GM23248 (cell line): ENCODE measurements around the gene C2CD2L. TPM values are rescaled to one million over a fixed set of nuclear protein-coding genes. Genes with fewer than 3 reads are reported as not detected.
"Not testable (repeated sequence)": the region's sequence is repeated elsewhere in the genome, so short reads cannot be mapped to it uniquely, and the experiment has no call there.

Experiments used
- DNase-seq: peaks from one replicate; pipeline ENCODE4 v3.0.0-alpha.2; 2015
- H2AFZ ChIP-seq: fragments of 200-600 bp; sonication (generic); 2 replicates; pipeline ENCODE4 v1.6.1; 2016; ENCODE audit warnings: antibody characterized with exemption
- H3F3A ChIP-seq: fragments of 200-600 bp; sonication (generic); 2 replicates; pipeline ENCODE4 v1.6.1; 2016; ENCODE audit warnings: mild to moderate bottlenecking, antibody characterized with exemption, mixed run types; ENCODE audit not compliant: insufficient read depth
- H3K27ac ChIP-seq: fragments of 200-600 bp; sonication (generic); 2 replicates; pipeline ENCODE4 v1.5.1; 2016; ENCODE audit warnings: mild to moderate bottlenecking
- H3K27me3 ChIP-seq: fragments of 200-600 bp; sonication (generic); replicated peaks from 2 replicates; pipeline ENCODE4 v1.6.1; 2016; ENCODE audit warnings: mild to moderate bottlenecking; ENCODE audit not compliant: insufficient read depth
- H3K36me3 ChIP-seq: fragments of 200-600 bp; sonication (generic); 2 replicates; pipeline ENCODE4 v1.6.1; 2016; ENCODE audit warnings: low read depth, mild to moderate bottlenecking
- H3K4me1 ChIP-seq: fragments of 200-600 bp; sonication (generic); 2 replicates; pipeline ENCODE4 v1.6.1; 2016; ENCODE audit warnings: mild to moderate bottlenecking; ENCODE audit not compliant: insufficient read depth
- H3K4me2 ChIP-seq: fragments of 200-600 bp; sonication (generic); one replicate; pipeline ENCODE4 v1.6.1; 2016; ENCODE audit warnings: mild to moderate bottlenecking; ENCODE audit not compliant: unreplicated experiment
- H3K4me3 ChIP-seq: fragments of 200-600 bp; sonication (generic); 2 replicates; pipeline ENCODE4 v1.5.1; 2016; ENCODE audit warnings: mild to moderate bottlenecking
- H3K79me2 ChIP-seq: fragments of 200-600 bp; sonication (generic); 2 replicates; pipeline ENCODE4 v1.6.1; 2016; ENCODE audit warnings: mild to moderate bottlenecking; ENCODE audit not compliant: insufficient read depth
- H3K9ac ChIP-seq: fragments of 200-600 bp; sonication (generic); 2 replicates; pipeline ENCODE4 v1.6.1; 2016; ENCODE audit warnings: mild to moderate bottlenecking
- H3K9me2 ChIP-seq: fragments of 200-600 bp; sonication (generic); 2 replicates; pipeline ENCODE4 v1.6.1; 2016; ENCODE audit warnings: mixed run types, mild to moderate bottlenecking, moderate library complexity; ENCODE audit not compliant: insufficient read depth
- H3K9me3 ChIP-seq: fragments of 200-600 bp; sonication (generic); one replicate; pipeline ENCODE4 v1.6.1; 2017; ENCODE audit warnings: low read depth
- H4K20me1 ChIP-seq: fragments of 200-600 bp; sonication (generic); 2 replicates; pipeline ENCODE4 v1.6.0; 2016; ENCODE audit not compliant: insufficient read depth
- EZH2 ChIP-seq: fragments of 200-600 bp; sonication (generic); IDR thresholded peaks from 2 replicates; pipeline ENCODE4 v1.6.1; 2018; ENCODE audit warnings: antibody characterized with exemption, mild to moderate bottlenecking; ENCODE audit not compliant: insufficient read depth, poor library complexity, severe bottlenecking
- EZH2phosphoT487 ChIP-seq: fragments of 200-600 bp; sonication (generic); IDR thresholded peaks from 2 replicates; pipeline ENCODE4 v1.6.1; 2018; ENCODE audit warnings: antibody characterized with exemption, moderate library complexity, mild to moderate bottlenecking, low read depth; ENCODE audit not compliant: insufficient read depth
- WGBS, 2 experiments: methylation state at CpG; one replicate each; pipeline ENCODE4 v1.1.6; 2015 to 2017; ENCODE audit warnings: low lambda C conversion rate in 2 of 2, low coverage in 1 of 2; ENCODE audit errors: missing lambda C conversion rate in 2 of 2; 5-methylcytosine and 5-hydroxymethylcytosine counted together
- in situ Hi-C: fragments of 300-500 bp; cut with MboI; formaldehyde crosslinking; loops from 2 replicates; pipeline ENCODE4 v1.15.0; 2020
- polyA plus RNA-seq: library from polyadenylated mRNA; unstranded; fragments of >200 nt; fragmentation: Nextera tagmentation; extraction: Ambion mirVana; gene quantifications from 2 replicates; pipeline ENCODE4 v1.2.1, GENCODE V29; 2016
- total RNA-seq: library from RNA; depleted of rRNA; stranded (reverse); fragments of >200 nt; shearing (Covaris generic); gene quantifications from 2 replicates; pipeline ENCODE4 v1.2.3, GENCODE V29; 2014

C2CD2L gene
- total and polyA plus RNA-seq, 2 experiments from 2014 or later = 2.6 to 4.1 TPM

DNA sequence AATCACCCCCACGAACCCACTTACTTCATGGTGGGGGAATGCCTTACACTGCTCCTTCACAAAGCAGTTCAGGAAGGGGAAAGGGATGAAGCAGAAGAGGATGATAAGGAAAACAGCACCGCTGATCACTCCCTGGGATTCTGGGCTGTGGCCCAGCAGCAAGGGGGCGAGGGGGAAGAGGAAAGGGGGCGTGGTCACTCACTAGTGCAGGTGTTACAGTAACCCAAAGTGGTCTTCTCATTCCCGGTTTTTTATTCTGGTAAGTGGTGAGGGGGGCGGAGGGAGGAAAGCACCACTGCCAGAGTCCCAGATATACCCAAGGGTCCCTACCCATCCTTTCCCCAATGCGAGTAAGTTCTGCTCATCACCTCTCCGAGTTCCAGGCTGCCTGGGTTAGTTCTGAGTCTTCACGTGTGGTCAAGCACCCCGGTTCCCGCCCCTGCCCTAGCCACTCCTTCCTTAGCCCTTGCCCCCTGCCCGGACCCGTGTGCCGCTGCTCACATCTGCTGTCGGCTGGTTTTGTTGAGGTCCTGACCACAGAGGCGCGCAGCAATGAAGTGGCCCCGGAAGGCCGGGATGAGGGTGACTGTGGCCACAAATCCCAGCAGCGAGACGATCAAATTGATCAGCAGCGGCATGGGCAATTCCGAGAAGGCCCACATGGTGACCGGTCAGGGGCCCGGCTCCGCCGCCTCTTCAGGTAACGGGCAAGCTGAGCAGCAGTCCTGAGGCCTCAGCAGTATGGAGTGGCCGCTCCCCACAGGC lies 6.0 kb upstream of the C2CD2L start:
- Histone ChIP-seq H2AFZ (peak overlapping the region; percentile 89), H3K27ac (peak overlapping the region; percentile 93), H3K4me1 (peaks cover 15% of the 10 kb centered on the region), H3K4me3 (peak overlapping the region; percentile 84), H3F3A (peaks cover 27% of the 10 kb centered on the region), H3K9me2 (no peaks in the 10 kb centered on the region), H3K36me3 (peaks cover 10% of the 10 kb centered on the region; the same call in 1 of the 2 replicates), H3K79me2 (peaks cover 40% of the 10 kb centered on the region), H3K4me2 (peak overlapping the region; percentile 92), H3K9me3 (no peaks in the 10 kb centered on the region), H4K20me1 (no peaks in the 10 kb centered on the region), H3K27me3 (no peaks in the 10 kb centered on the region), H3K9ac (peak overlapping the region; percentile 89)
- DNase-seq = peak; percentile 16
- in situ Hi-C loops = no loop called here
- WGBS, 2 experiments = 1% methylated on average over 29 of the region's 29 CpGs
- TF ChIP-seq EZH2phosphoT487 (no peak), EZH2 (no peak)

DNA sequence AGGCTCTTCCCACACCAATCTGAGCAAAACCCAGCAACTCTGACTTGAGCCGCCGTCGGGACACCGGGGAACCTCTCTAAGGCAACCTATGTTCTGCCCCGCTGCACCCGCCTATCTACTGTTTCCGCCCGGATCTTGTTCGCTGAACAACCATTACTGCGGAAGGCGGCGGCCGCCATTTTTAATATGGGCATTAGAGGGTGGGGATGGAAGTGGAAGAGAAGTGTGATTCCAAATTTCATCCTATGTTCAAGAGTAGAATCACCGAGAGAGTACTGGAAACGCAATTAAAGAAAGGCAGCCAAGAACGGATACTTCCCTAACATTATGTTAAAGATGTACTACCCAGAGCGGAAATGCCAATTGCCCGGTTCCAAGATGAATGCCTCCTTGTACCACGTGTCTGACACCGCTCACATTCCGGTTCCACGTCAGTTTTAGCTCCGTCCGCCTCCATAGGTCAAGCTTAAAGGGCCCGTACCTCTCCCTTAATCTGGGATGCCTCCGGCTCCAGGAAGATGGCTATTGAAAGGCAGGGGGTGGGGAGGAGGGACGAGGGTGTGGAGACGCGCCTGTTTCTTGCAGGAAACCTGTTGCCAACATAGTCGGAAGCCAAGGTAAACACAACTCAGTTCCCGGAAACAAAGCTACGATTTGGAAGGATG lies 5.3 kb upstream of the C2CD2L start, which contains the start of gene DPAGT1:
Gene DPAGT1 (minus strand): TSS at position 95 of the 665 bp plus-strand sequence. CDS start 198 bp downstream, outside the sequence.
- peak within 1 kb of the TSS; percentile 89 for H2AFZ ChIP-seq
- H3K27me3 ChIP-seq = no peaks in the 10 kb centered on the region
- peaks cover 44% of the 10 kb centered on the region for H3K79me2 ChIP-seq
- H3K4me2 ChIP-seq = peak within 1 kb of the TSS; percentile 92
- H3K9me3 ChIP-seq = no peaks in the 10 kb centered on the region
- DNase-seq = peak; percentile 98
- H3K9me2 ChIP-seq = no peaks in the 10 kb centered on the region
- in situ Hi-C loops = no loop called here
- H4K20me1 ChIP-seq = no peaks in the 10 kb centered on the region
- H3K4me1 ChIP-seq = peaks cover 22% of the 10 kb centered on the region
- peak within 1 kb of the TSS; percentile 89 for H3K9ac ChIP-seq
- peak within 1 kb of the TSS; percentile 84 for H3K4me3 ChIP-seq
- H3K36me3 ChIP-seq = peaks cover 9% of the 10 kb centered on the region; the same call in 1 of the 2 replicates
- no peak for TF ChIP-seq EZH2
- H3K27ac ChIP-seq = peak within 1 kb of the TSS; percentile 93
- peaks cover 21% of the 10 kb centered on the region for H3F3A ChIP-seq
- WGBS, 2 experiments = 1% methylated on average over 32 of the region's 32 CpGs

DNA sequence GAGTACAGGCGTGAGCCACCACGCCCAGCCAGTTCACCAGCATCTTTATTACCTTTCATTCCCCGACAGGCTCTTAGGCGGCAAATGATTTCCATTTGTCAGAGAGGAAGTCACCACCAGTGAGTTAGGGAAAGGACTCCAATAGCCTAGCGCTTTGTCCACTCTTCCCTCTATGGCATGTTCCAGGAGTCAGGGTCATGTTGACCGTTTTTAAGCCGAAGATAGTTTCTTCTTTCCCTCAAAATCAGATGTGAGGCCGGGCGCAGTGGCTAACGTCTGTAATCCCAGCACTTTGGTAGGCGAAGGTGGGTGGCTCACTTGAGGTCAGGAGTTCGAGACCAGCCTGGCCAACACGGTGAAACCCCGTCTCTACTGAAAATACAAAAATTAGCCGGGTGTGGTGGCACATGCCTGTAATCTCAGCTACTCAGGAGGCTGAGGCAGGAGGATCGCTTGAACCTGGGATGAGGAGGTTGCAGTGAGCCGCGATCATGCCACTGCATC lies 3.9 kb upstream of the C2CD2L start:
- Histone ChIP-seq H3K79me2 (peaks cover 53% of the 10 kb centered on the region), H3K27ac (peak overlapping the region; percentile 93), H2AFZ (peak overlapping the region; percentile 89), H3F3A (peaks cover 21% of the 10 kb centered on the region), H3K9ac (peak overlapping the region; percentile 89), H3K4me2 (peak overlapping the region; percentile 92), H3K4me3 (peak overlapping the region; percentile 84), H3K4me1 (peaks cover 22% of the 10 kb centered on the region)
- H4K20me1 ChIP-seq, H3K36me3 ChIP-seq, DNase-seq, H3K27me3 ChIP-seq, H3K9me3 ChIP-seq, in situ Hi-C loops, H3K9me2 ChIP-seq: not testable (repeated sequence)
- WGBS, 2 experiments = 79 to 82% methylated on average over 18 of the region's 18 CpGs

DNA sequence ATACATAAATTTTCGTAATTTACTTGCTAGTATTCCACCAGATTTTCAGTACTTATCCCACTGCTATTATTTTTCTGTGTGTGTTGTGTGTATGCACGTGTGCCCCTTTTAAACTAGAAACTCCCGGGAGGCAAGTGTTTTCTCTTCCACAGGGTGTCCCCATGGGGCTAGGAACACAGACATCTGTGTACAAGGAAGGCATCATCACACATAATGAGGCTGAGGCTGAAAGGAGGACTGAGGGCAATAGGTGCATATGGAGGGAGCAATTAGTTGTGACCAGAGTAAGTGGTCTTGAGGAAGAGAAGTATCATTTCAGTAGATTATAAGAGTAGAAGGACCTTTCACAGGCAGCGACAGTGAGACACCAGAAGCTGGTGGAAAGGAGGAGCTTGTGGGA lies 3.4 kb upstream of the C2CD2L start:
- Histone ChIP-seq H3K4me2 (no peak overlapping the region), H3K79me2 (peaks cover 53% of the 10 kb centered on the region)
- TF ChIP-seq EZH2 (no peak), EZH2phosphoT487 (no peak)

More for the DNA sequence above, 3.4 kb upstream of the C2CD2L start:
- Histone ChIP-seq H3F3A (peaks cover 21% of the 10 kb centered on the region), H3K4me3 (no peak overlapping the region), H3K36me3 (no peaks in the 10 kb centered on the region), H3K27me3 (no peaks in the 10 kb centered on the region), H3K4me1 (peaks cover 28% of the 10 kb centered on the region), H3K9me2 (no peaks in the 10 kb centered on the region), H3K9me3 (no peaks in the 10 kb centered on the region), H3K9ac (no peak overlapping the region), H3K27ac (no peak overlapping the region), H2AFZ (no peak overlapping the region; the same call in 1 of the 2 replicates), H4K20me1 (no peaks in the 10 kb centered on the region)
- WGBS, 2 experiments = 51 to 52% methylated on average over 4 of the region's 4 CpGs
- no peak for DNase-seq
- in situ Hi-C loops = no loop called here
